Measurements from ENCODE around the gene SUPT3H. TPM values are rescaled to one million over a fixed set of nuclear protein-coding genes. Genes with fewer than 3 reads are reported as not detected.

SUPT3H gene
- total and polyA plus RNA-seq, 5 donors from 2014 or later, result 4.8 to 7.8 (median 5.7) TPM

DNA sequence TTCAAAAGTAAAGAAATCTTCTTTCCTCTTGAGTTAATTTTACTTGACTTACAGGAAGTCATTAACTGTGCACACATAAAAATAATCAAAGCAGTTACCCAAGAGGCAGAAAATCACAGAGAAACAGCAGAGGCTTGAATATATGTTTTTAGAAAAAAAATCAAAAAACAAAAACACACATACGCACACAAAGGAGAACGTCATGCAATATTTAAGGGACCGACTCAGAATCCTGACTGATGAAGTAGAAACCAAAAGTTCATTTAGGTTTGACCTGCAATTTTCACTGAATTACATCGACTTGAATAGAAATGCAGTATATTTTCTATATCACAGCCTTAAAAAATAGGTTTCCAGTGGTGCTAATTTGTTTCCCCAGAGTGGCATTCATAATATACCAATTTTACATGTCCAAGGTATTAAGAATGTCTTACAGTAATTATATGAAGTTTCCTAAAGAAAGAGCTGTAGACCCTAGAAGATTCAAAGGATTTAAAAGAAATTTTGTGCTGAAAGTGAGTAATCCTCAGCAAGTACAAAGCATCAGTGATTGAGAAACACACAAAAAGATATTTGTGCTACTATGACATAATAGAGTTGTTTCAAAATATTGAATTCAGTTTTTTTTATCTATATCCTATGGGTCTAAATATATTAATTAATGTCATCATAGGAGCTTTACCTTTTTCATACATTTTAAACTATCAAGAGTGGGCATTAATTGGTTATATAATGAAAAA lies 408.1 kb downstream of the SUPT3H start:
- ATAC-seq (ENCODE audit: low read depth in 2 of 2) (no peak), DNase-seq (no peak)
- peaks cover 1 to 10% (median 6%) of the 10 kb centered on the region in 7 donors for H3K9me3 Mint-ChIP-seq
- peaks cover 7% of the 10 kb centered on the region for H3K36me3 Mint-ChIP-seq
- H3K4me3 Mint-ChIP-seq, result no peak overlapping the region
- no peaks in the 10 kb centered on the region for H3K36me3 ChIP-seq (ENCODE audit: control insufficient read depth, insufficient read depth, low read length)
- peaks cover 8 to 9% (median 9%) of the 10 kb centered on the region in 4 donors for H3K4me1 Mint-ChIP-seq
- no peaks in the 10 kb centered on the region for H3K4me1 ChIP-seq (ENCODE audit: control insufficient read depth, insufficient read depth, low read length, poor library complexity, severe bottlenecking)
- H3K9me3 ChIP-seq (ENCODE audit: control insufficient read depth in 2 of 2, low read length in 2 of 2), result peaks cover 0 to 7% of the 10 kb centered on the region in 2 experiments
- no peaks in the 10 kb centered on the region for H3K27me3 ChIP-seq (ENCODE audit: control insufficient read depth, insufficient read depth, low read length)
- no peak overlapping the region for H3K27ac ChIP-seq (ENCODE audit: insufficient read depth, low read length, poor library complexity, severe bottlenecking)
- no peak overlapping the region for H3K4me3 ChIP-seq (ENCODE audit: low read depth, low read length)
- H3K27me3 Mint-ChIP-seq, result no peaks in the 10 kb centered on the region
- H3K27ac Mint-ChIP-seq, result no peak overlapping the region

DNA sequence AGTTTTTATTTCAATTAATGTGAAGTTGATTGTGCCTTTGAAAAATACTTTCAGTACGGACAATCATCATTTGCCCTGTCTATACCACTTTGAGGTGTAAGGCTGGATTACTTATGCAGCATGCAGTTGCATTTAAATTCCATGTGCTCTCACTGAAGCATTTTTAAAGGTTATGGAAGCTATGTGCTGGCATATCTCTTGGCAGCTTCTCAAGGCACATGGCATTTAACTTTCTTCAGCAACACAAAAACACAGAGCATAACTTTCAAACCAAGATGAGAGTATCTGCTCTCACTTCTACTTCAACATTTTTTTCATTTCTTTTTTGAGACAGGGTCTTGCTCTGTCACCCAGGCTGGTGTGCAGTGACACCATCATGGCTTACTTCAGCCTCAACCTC lies 410.3 kb downstream of the SUPT3H start:
- Mint-ChIP-seq H3K4me3 (no peak overlapping the region), H3K27ac (no peak overlapping the region), H3K36me3 (no peaks in the 10 kb centered on the region), H3K9me3 (peaks cover 0 to 3% (median 0%) of the 10 kb centered on the region in 7 donors), H3K27me3 (no peaks in the 10 kb centered on the region), H3K4me1 (peaks cover 7 to 9% (median 8%) of the 10 kb centered on the region in 4 donors)
- Histone ChIP-seq H3K4me3 (ENCODE audit: low read depth, low read length) (no peak overlapping the region), H3K9me3 (ENCODE audit: control insufficient read depth in 2 of 2, low read length in 2 of 2) (peaks cover 0 to 3% of the 10 kb centered on the region in 2 experiments), H3K27ac (ENCODE audit: insufficient read depth, low read length, poor library complexity, severe bottlenecking) (no peak overlapping the region), H3K36me3 (ENCODE audit: control insufficient read depth, insufficient read depth, low read length) (no peaks in the 10 kb centered on the region), H3K27me3 (ENCODE audit: control insufficient read depth, insufficient read depth, low read length) (no peaks in the 10 kb centered on the region), H3K4me1 (ENCODE audit: control insufficient read depth, insufficient read depth, low read length, poor library complexity, severe bottlenecking) (no peaks in the 10 kb centered on the region)
- DNase-seq (no peak), ATAC-seq (ENCODE audit: low read depth in 2 of 2) (no peak)

DNA sequence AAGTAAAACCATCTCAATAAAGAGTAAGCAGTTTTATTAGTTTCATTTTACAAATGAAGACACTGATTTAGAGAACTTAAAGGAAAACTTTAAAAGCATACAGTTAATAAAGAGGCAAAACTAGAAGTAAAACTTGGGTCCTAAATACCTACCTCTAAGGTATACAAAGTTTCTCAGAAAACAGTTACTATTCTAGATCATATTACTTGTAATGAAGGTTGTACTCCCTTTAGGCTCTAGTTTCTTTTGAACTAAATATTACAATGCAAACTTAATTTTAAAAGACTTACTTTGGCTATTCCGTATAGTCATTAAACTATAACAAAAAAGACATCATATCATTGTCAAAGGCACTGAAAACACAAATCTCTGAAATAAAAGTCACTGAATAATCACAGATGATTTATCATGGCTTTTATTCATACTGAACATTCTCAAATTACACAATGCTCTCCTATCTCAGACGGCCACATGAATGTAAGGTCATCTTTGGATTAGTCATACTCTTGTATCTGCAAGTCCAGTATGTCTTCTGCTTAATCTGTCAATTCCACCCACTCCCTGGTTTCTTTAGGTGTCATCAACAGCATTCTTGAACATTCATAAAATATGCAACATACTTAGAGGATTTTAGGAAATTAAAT lies 411.2 kb downstream of the SUPT3H start:
- Histone ChIP-seq H3K27ac (ENCODE audit: insufficient read depth, low read length, poor library complexity, severe bottlenecking) (no peak overlapping the region), H3K27me3 (ENCODE audit: control insufficient read depth, insufficient read depth, low read length) (no peaks in the 10 kb centered on the region), H3K4me3 (ENCODE audit: low read depth, low read length) (no peak overlapping the region), H3K36me3 (ENCODE audit: control insufficient read depth, insufficient read depth, low read length) (no peaks in the 10 kb centered on the region), H3K9me3 (ENCODE audit: control insufficient read depth in 2 of 2, low read length in 2 of 2) (no peaks in the 10 kb centered on the region), H3K4me1 (ENCODE audit: control insufficient read depth, insufficient read depth, low read length, poor library complexity, severe bottlenecking) (no peaks in the 10 kb centered on the region)
- Mint-ChIP-seq H3K4me1 (peaks cover 7 to 9% (median 8%) of the 10 kb centered on the region in 4 donors), H3K27me3 (no peaks in the 10 kb centered on the region), H3K27ac (no peak overlapping the region), H3K4me3 (no peak overlapping the region), H3K36me3 (no peaks in the 10 kb centered on the region), H3K9me3 (peaks cover 0 to 3% (median 0%) of the 10 kb centered on the region in 7 donors)
- no peak for ATAC-seq (ENCODE audit: low read depth in 2 of 2)
- DNase-seq, result no peak

DNA sequence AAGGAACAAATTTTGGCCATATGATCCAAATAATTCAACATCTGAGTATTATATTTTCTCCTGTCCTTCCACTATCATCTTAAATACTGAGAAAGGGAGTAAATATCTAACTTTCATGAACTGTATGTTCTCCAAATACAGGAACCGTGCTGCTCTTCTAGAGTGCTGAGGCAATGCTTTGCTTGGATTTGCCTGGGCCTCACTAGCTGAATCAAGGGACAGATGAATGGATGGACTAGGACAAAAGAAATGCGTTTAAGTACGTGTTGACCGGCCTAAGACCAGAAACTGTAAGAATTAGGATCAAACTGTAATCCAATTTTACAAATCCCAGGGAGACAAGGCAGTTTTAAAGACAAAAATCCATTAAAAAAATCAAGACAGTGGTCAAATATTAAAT lies 412.0 kb downstream of the SUPT3H start:
- Mint-ChIP-seq H3K36me3 (no peaks in the 10 kb centered on the region), H3K27ac (peak overlapping the region in 1 of 3 donors; percentile 55), H3K27me3 (no peaks in the 10 kb centered on the region), H3K4me1 (peaks cover 8 to 13% (median 11%) of the 10 kb centered on the region in 4 donors), H3K9me3 (no peaks in the 10 kb centered on the region), H3K4me3 (no peak overlapping the region)
- ATAC-seq (ENCODE audit: low read depth in 2 of 2) (no peak), DNase-seq (no peak)
- H3K27me3 ChIP-seq (ENCODE audit: control insufficient read depth, insufficient read depth, low read length), result no peaks in the 10 kb centered on the region
- no peak overlapping the region for H3K4me3 ChIP-seq (ENCODE audit: low read depth, low read length)
- no peaks in the 10 kb centered on the region for H3K9me3 ChIP-seq (ENCODE audit: control insufficient read depth in 2 of 2, low read length in 2 of 2)
- H3K36me3 ChIP-seq (ENCODE audit: control insufficient read depth, insufficient read depth, low read length), result no peaks in the 10 kb centered on the region
- no peaks in the 10 kb centered on the region for H3K4me1 ChIP-seq (ENCODE audit: control insufficient read depth, insufficient read depth, low read length, poor library complexity, severe bottlenecking)
- H3K27ac ChIP-seq (ENCODE audit: insufficient read depth, low read length, poor library complexity, severe bottlenecking), result no peak overlapping the region

DNA sequence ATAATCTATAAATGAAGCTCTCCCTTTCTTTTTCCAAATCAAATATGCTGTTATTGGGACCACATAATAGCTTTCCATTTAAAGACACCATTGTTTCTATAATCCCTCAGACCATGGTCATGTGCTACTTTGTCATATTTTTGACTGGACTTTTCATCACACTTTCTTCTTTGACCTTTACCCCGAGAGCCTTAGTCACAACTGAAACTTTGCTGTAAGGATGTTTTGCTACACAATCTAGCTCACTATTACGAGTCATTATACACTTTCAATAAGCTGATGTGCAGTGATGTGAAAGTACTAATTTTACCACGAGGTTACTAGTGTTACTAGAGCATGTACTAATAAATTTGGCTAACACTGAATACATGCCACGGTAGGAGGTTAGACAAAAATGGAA lies 416.8 kb downstream of the SUPT3H start:
- Mint-ChIP-seq H3K27ac (no peak overlapping the region), H3K36me3 (peaks cover 4% of the 10 kb centered on the region), H3K4me1 (peaks cover 3 to 7% (median 4%) of the 10 kb centered on the region in 4 donors), H3K9me3 (peaks cover 0 to 4% (median 0%) of the 10 kb centered on the region in 7 donors), H3K4me3 (no peak overlapping the region), H3K27me3 (no peaks in the 10 kb centered on the region)
- Histone ChIP-seq H3K27ac (ENCODE audit: insufficient read depth, low read length, poor library complexity, severe bottlenecking) (no peak overlapping the region), H3K36me3 (ENCODE audit: control insufficient read depth, insufficient read depth, low read length) (no peaks in the 10 kb centered on the region), H3K9me3 (ENCODE audit: control insufficient read depth in 2 of 2, low read length in 2 of 2) (no peaks in the 10 kb centered on the region), H3K4me1 (ENCODE audit: control insufficient read depth, insufficient read depth, low read length, poor library complexity, severe bottlenecking) (no peaks in the 10 kb centered on the region), H3K27me3 (ENCODE audit: control insufficient read depth, insufficient read depth, low read length) (no peaks in the 10 kb centered on the region), H3K4me3 (ENCODE audit: low read depth, low read length) (no peak overlapping the region)
- DNase-seq, result peak in 1 of 3 donors; percentile 16
- ATAC-seq (ENCODE audit: low read depth in 2 of 2), result no peak

DNA sequence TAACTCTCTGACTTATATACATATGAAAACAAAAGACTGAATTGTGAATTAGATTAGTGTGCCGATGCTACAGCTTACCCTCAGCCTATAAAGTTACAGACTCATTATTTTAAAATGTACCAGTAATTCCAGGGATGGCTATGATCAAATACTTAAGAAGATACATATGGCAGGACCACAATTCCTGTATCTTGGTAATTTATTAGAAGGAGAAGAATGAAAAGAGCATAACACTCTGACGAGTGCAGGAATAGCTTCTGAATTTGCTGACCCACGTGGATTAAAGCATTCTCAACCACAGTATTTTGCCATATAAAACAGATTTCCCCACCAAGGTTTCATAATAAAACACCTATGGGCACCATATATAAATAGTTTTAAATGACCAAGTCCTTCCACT lies 418.1 kb downstream of the SUPT3H start:
- Mint-ChIP-seq H3K36me3 (peaks cover 7% of the 10 kb centered on the region), H3K27ac (no peak overlapping the region), H3K27me3 (no peaks in the 10 kb centered on the region), H3K9me3 (peaks cover 0 to 4% (median 0%) of the 10 kb centered on the region in 7 donors), H3K4me1 (peaks cover 3 to 8% (median 4%) of the 10 kb centered on the region in 4 donors), H3K4me3 (no peak overlapping the region)
- Histone ChIP-seq H3K4me3 (ENCODE audit: low read depth, low read length) (no peak overlapping the region), H3K9me3 (ENCODE audit: control insufficient read depth in 2 of 2, low read length in 2 of 2) (no peaks in the 10 kb centered on the region), H3K27me3 (ENCODE audit: control insufficient read depth, insufficient read depth, low read length) (no peaks in the 10 kb centered on the region), H3K4me1 (ENCODE audit: control insufficient read depth, insufficient read depth, low read length, poor library complexity, severe bottlenecking) (no peaks in the 10 kb centered on the region), H3K36me3 (ENCODE audit: control insufficient read depth, insufficient read depth, low read length) (no peaks in the 10 kb centered on the region), H3K27ac (ENCODE audit: insufficient read depth, low read length, poor library complexity, severe bottlenecking) (no peak overlapping the region)
- ATAC-seq (ENCODE audit: low read depth in 2 of 2) (no peak), DNase-seq (no peak)

DNA sequence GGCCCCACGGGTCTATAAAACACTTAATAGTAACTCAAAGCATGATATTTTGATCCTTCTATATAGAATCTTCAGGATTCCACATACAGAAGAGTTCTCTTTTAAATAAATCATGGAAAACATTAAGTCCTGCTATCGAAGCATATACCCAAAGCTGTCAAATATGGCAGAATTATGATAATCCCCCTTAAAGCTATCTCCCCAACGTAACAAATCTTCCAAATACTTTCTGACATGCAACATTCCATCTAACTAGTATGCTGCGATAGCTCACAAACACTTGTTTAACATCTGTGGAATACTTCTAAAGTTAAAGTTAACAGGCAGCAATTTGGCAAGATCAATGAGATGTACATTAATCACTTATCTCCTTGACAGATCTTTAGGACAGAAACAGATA lies 420.6 kb downstream of the SUPT3H start:
- Mint-ChIP-seq H3K36me3 (peaks cover 19% of the 10 kb centered on the region), H3K9me3 (peaks cover 0 to 6% (median 0%) of the 10 kb centered on the region in 7 donors), H3K4me1 (peaks cover 3 to 9% (median 4%) of the 10 kb centered on the region in 4 donors), H3K4me3 (no peak overlapping the region), H3K27ac (no peak overlapping the region), H3K27me3 (no peaks in the 10 kb centered on the region)
- DNase-seq (no peak), ATAC-seq (ENCODE audit: low read depth in 2 of 2) (no peak)
- H3K27me3 ChIP-seq (ENCODE audit: control insufficient read depth, insufficient read depth, low read length), result no peaks in the 10 kb centered on the region
- no peaks in the 10 kb centered on the region for H3K36me3 ChIP-seq (ENCODE audit: control insufficient read depth, insufficient read depth, low read length)
- H3K4me1 ChIP-seq (ENCODE audit: control insufficient read depth, insufficient read depth, low read length, poor library complexity, severe bottlenecking), result no peaks in the 10 kb centered on the region
- H3K4me3 ChIP-seq (ENCODE audit: low read depth, low read length), result no peak overlapping the region
- H3K9me3 ChIP-seq (ENCODE audit: control insufficient read depth in 2 of 2, low read length in 2 of 2), result no peaks in the 10 kb centered on the region
- no peak overlapping the region for H3K27ac ChIP-seq (ENCODE audit: insufficient read depth, low read length, poor library complexity, severe bottlenecking)

All from CD4-positive, CD25-positive, alpha-beta regulatory T cell (primary cell).